Omental fat pad (tissue), 4 donors: Measurements from ENCODE around the gene SSRP1. TPM values are rescaled to one million over a fixed set of nuclear protein-coding genes. Genes with fewer than 3 reads are reported as not detected.

ENCODE experiments used
- ATAC-seq: fragments of 150-250 bp; one replicate; pipeline ENCODE4 v1.9.1; 2016; ENCODE audit warnings: mild to moderate bottlenecking, moderate library complexity; ENCODE audit not compliant: low FRiP score
- DNase-seq: peaks from one replicate; pipeline ENCODE4 v3.0.0-alpha.2; 2019; ENCODE audit warnings: low spot score
- CTCF ChIP-seq, 3 donors: fragments of 450-650 bp; IDR thresholded peaks; one replicate each; pipeline ENCODE4 v1.5.1; 2016 to 2017; ENCODE audit warnings: antibody characterized with exemption in 3 of 3, mild to moderate bottlenecking in 3 of 3, moderate library complexity in 2 of 3
- total RNA-seq, 4 donors: library from RNA; depleted of rRNA; stranded (reverse); fragments of >200 nt; gene quantifications; one replicate each; pipeline ENCODE4 v1.1.0, GENCODE V29; 2016

SSRP1 gene
- total RNA-seq, 4 donors from 2014 or later: 53.5 to 81.8 (median 61.2) TPM

GRCh38 chr11:57375490-57375889 lies 39.8 kb upstream of the SSRP1 start:
- DNase-seq (no peak), ATAC-seq (no peak)
- no peak for TF ChIP-seq CTCF (IDR thresholded peaks at IDR 0.05)

- no peak for TF ChIP-seq CTCF (IDR thresholded peaks at IDR 0.05)
- ATAC-seq (no peak), DNase-seq (no peak)
These were observed 39.3 kb upstream of the SSRP1 start for GRCh38 chr11:57374966-57375365.

- TF ChIP-seq CTCF (IDR thresholded peaks at IDR 0.05): no peak
- no peak for DNase-seq
- ATAC-seq: no peak
These were observed 37.5 kb upstream of the SSRP1 start for GRCh38 chr11:57373146-57373545.

GRCh38 chr11:57370941-57371340 lies 35.2 kb upstream of the SSRP1 start:
- TF ChIP-seq CTCF (IDR thresholded peaks at IDR 0.05): no peak
- ATAC-seq (no peak), DNase-seq (no peak)

- no peak for DNase-seq
- no peak for ATAC-seq
- no peak for TF ChIP-seq CTCF (IDR thresholded peaks at IDR 0.05)
These were observed 34.6 kb upstream of the SSRP1 start for GRCh38 chr11:57370251-57370650.

- TF ChIP-seq CTCF (IDR thresholded peaks at IDR 0.05): no peak
- no peak for DNase-seq
- no peak for ATAC-seq
These were observed 33.1 kb upstream of the SSRP1 start for GRCh38 chr11:57368845-57369232.

- TF ChIP-seq CTCF (IDR thresholded peaks at IDR 0.05): no peak
- DNase-seq: no peak
- no peak for ATAC-seq
These were observed 32.6 kb upstream of the SSRP1 start for GRCh38 chr11:57368106-57368844.
